NCI-H524 treated with DMSO at 0.1 percent for 48 hours (cell line): ENCODE measurements around the gene BCCIP.

Experiments
- DNase-seq: peaks from one replicate; lab custom pipeline; 2025; lab: John Stamatoyannopoulos, UW

BCCIP gene

DNA sequence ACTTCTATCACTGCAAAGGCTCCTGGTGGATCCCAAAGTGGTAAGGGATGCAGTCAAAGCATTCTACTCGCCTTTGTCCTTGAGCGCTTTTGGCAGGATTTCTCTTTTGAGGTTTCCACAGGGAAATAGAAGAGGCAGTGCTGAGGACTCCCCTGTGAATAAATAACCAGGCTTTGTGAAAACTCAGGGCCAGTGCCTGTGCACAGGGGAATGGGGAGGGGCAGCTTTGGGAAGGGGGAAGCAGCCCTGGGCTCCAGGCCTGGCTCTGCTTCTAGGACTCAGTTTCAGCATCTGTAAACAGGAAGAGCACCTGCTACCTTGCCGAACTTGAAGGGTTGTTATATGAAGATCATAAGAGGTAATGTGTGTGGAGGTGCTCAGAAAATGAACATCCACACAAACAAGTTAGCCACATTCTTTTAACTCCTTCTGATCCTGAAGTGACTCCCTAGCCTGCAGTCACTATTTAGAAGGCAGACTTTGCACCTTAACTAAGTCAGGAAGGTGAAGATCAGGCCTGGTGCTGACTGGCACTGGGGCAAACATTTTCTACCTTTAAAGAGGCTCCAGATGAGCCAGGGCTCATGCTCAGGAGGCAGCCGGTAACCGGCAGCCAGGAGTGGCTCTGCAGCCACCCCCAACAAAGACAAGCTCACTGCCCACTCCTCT lies 25.2 kb upstream of the BCCIP start:
- DNase-seq, result no peak

DNA sequence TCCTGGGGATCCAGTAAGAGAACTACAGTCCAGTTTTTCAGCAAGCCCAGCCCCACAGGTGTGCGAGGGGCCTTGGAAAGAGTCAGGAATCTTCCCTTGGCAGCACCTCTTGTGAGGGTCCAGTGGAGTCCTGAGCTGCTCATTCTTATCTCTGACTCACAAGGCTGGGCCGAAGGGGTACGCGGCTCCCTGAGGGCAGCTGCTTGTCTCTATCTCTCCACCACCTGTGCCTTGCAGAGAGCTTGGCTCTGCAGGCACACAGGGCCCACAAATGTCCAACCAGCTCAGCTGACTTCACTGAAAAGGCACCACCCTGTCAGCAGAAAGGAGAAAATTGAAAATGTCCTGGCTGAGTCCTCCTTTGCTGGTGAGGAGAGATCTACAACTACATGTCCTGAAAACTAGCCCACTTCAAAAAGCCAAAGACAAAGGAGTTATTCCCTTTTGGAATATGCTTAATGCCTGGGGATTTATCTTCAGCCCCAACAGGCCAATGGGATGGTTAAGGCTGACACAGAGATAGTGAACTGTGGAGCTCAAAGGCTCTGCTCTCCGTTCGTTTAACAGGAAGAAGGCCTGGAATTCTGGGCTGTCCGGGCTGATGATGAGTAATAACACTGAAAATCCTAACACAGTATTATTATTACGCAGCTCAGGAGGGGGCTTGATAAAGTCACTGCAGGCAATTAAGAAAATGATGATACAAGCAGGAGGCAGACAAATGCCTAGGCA lies 23.7 kb upstream of the BCCIP start:
- DNase-seq, result no peak

- no peak for DNase-seq
These were observed 21.8 kb upstream of the BCCIP start for GRCh38 chr10:125801574-125801973.

DNA sequence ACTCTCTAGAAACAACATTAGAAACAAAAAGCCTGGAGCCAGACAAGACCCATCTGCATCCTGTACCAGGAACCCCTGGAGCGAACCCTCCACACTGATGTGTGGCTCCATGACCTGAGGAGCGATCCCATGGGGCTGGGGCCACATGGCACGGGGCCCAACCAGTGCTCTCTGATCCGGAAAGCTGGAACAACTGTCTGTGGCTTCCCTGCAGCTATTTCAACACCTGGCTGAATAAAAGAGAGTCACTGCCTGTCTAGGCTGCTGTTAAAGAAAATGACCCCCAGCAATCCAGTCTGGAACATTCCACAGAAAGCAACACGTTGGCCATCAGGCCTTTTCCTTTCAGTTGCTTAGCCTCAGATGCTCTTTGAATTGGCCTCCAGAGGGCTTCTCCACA lies 21.2 kb upstream of the BCCIP start:
- no peak for DNase-seq

DNA sequence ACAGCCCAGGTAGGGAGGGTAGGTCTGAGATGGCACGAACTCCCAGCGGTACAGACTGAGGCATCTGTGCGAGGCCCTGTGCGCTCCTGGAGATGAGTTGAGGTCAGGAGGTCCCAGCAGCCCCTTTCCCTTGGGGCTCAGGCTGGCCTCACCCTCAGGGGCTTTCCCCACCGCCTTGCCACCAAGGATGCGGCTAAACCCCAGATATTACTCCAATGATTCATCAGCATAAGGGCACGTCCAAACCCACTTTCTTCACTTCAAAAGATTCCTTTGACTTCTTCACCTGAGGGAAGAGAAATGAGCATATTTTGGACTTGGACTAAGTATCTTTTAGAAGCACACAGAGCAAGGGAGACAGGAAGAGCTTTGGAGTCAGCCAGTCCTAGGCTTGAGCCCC lies 20.6 kb upstream of the BCCIP start:
- DNase-seq, result no peak

GRCh38 chr10:125808047-125808446 lies 15.3 kb upstream of the BCCIP start:
- no peak for DNase-seq

DNA sequence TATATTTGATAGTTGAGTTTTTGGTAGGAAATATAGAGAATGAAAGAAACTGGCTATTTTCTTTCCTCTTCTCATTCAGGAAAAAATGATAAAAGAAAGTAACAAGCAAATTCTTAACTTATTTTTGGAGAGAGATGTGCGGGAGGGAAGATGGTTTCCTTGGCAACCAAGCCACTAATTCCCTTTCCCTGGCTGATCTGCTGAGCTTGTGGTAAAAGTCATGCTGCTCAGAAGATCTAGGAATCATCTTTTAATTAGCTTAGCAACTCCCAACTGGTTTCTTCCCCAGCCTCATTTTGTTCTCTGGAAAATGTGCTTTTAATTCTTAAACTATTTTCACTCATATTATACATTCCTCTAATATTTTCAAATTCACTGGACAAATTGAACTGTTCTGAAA lies 12.1 kb upstream of the BCCIP start:
- DNase-seq, result no peak

DNA sequence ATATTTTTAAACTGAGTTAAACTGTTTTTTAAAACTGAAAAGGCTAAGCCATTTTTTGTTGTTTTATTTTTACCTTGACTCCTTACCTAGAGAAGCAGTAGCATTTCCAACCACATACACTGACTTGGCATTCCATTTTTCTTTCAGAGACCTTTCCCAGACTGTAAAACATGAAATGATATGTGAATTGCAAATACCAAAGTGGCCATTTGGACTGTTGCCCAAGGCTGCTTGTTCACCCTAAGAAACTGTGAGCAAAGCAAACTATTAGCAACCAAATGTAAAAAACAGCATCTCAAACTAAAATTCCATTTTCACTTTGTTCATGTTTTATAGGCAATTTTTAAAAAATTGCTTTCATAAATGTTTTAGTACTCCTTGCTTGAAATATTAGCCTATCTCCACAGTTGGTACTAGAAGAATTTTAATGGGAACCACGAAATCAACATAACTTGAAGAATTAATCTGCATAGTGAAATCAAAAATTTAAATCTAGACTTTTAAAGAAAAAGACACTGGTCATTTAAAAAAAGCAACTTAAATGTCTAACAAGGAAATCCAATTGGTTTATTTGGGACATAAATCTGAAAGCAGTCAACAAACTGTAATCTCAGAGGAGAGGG lies 11.1 kb upstream of the BCCIP start:
- DNase-seq, result no peak

GRCh38 chr10:125815764-125816163 lies 7.6 kb upstream of the BCCIP start:
- DNase-seq, result no peak

- DNase-seq, result no peak
These were observed 6.8 kb upstream of the BCCIP start for GRCh38 chr10:125816548-125816947.

DNA sequence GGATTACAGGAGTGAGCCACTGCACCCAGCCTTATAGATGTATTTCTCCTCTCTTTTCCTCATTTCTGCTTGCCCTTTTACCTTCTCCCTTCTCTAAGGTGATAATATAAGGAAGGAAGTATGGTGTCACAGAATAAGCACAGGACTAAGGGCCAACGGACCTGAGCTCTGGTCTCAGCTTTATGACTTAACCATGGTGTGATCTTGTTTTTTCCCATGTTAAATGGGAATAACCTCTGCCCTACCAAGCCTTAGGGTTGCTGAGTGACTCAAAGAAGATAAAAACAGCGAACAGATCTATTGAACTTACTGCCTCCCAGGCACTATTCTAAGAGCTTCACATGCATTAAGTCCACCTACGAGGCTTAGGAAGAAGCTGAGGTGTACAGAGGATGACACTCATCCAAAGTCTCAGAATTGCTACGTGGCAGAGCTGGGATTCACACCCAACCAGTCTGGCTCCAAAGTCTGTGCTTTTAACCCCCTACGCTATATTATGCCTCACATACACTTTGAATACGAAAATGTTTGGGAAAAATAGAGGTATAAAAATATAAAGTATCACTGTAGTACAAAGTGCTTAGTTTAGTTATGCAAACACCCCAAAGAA lies 5.9 kb upstream of the BCCIP start:
- no peak for DNase-seq

DNA sequence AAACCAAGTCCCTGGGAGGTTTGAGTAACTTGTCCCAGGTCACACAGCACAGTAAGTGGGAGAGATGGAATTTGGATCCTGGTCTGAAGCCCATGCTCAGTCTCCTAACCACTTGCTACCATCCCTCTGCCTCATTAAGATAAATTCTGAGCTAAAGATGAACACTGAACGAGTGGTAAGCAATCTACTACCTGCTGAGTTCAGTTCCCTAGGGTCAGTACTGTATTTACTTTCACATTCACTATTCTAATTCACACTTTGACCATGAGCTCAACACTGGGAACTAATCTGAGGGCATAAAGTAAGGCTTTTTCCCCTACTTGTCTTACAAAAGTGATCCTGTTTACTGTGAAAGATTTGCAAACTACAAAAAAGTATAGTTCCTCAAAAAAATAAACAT lies 2.6 kb upstream of the BCCIP start:
- no peak for DNase-seq

DNA sequence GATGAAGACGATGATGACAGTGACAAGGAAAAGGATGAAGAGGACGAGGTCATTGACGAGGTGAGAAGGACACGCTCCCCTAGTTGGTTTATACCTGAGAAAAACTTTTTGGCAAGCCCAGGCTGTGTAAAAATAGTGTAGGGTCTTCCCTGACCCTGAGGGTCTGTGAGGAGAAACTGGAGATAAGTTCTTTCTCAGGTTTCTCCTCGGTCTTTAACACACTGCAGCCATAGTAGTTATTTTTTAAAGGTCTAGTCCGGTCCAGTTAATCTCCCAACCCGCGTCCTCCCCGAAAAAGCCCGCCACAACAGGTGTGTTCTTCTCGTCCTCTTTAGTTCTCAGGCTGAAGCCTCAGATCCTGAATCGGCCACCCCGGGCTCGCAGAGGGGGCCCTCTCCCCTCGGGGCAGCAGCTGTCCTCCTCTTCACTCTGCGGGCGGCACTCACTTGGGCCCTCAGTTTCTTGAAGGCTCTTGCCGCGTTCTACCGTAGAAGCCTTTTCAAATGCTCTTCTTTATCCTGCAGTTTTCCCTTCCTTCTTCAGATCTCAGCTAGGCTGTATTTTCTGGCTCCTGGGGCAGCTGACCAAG lies 411 bp downstream of the BCCIP start:
- DNase-seq, result no peak

DNA sequence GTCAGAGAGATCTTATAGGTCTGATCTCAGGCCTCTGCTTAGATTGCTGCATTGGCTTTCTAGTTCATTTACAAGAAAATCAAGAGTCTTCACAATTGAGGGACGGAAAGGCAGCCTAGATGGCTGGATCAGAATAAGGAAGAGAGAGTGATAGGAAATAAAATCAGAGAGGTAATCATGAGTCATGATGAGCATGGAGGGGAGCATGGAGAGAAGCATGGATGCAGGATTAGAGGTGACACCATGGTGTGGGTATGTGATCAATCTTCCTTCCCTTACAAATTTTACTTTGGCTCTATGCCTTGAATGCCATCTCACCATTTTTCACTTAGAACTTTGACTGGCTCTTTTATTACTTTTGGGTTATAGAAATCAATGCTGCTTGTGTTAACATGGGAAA lies 1.4 kb downstream of the BCCIP start:
- DNase-seq, result no peak

- no peak for DNase-seq
These were observed 3.8 kb downstream of the BCCIP start for GRCh38 chr10:125827133-125827532.

GRCh38 chr10:125828311-125828710 lies 5.0 kb downstream of the BCCIP start:
- DNase-seq, result no peak

DNA sequence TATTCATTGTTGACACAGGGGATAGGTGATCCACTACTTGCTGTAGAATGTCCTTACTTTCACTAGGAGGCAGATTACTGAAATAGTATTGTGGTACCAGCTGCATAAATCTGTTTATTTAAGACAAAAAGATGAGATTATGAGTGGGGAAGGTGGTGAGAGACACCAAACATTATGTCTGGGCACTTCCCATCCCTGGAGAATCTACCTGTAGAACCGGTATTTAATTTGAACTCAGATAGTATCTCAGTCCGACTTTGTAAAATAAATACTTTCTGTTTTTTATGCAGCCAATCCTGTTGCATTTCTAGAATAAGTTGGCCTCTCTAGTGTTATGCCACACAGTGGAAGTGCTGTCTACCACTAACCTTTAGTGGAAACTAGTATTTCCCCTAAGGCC lies 13.4 kb downstream of the BCCIP start:
- DNase-seq, result no peak

GRCh38 chr10:125838802-125839575 lies 15.6 kb downstream of the BCCIP start:
- DNase-seq, result no peak

- no peak for DNase-seq
These were observed 17.1 kb downstream of the BCCIP start for GRCh38 chr10:125840406-125840805.

DNA sequence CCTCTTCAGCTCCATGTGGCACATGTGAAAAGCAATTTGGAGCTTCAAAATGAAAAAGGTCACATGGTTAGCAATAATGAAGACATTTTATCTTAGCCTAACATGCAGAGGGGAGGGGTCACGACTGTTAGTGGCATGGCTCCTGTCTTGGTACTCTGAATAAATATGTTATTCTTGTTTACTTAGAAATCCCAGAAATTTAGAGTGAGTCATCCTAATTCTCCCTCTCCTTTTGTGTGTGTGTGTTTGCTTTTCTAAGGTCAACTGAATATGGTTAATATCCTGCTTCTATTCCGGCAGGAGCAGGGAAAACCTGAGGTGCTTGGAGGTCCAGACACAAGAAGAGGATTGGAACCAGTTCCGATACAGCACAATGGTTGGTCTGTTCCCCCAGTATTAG lies 17.6 kb downstream of the BCCIP start:
- DNase-seq, result no peak

DNA sequence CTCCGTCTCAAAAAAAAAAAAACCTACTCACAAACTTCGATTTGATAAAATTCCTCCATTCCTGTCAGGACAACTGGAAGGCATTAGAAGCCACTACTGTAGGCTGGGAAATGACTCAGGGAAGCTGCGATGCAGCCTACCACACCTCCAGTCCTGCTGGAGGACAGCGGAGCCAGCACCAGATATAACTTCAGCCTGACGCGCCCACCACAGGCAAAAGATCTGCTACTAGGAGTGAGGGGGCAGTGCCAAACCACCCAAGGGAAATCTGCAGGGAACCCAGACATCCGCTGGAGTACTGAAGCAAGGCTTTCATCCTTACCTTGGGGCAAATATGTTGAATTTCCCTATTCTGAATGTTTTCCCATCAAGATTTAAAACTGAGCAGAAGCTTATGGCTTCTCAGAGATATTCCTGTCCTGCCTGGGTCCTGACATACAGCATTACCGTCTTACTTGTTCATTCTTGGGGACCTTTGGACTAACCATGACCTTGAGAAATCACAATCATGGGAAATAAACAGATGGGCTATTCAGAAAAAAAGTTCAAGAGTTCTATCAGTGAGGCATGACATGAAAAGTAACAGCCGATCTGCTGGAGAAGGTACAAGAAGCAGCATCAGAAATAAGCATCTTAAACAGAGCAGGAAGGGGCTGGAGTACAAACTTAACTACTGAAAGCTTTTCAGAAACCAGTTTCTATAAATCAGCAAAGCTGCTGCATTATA lies 20.4 kb downstream of the BCCIP start:
- DNase-seq, result no peak
